Measurements from ENCODE around the gene INVS. TPM values are rescaled to one million over a fixed set of nuclear protein-coding genes. Genes with fewer than 3 reads are reported as not detected.

Gene INVS
- total and polyA plus RNA-seq, 4 donors, result 5.7 to 28.1 (median 10.0) TPM

GRCh38 chr9:100306283-100306682 is 207.2 kb downstream of the INVS start:
- Histone ChIP-seq H3K27ac (ENCODE audit: low read depth in 1 of 2, low read length in 2 of 2) (no peak overlapping the region), H3K4me3 (ENCODE audit: low read depth in 1 of 3, low read length in 3 of 3) (no peak overlapping the region), H3K9me3 (ENCODE audit: control insufficient read depth in 4 of 4, low read length in 3 of 4) (no peaks in the 10 kb centered on the region), H3K36me3 (ENCODE audit: control insufficient read depth in 4 of 4, insufficient read depth in 3 of 4, low read depth in 1 of 4, low read length in 3 of 4) (peaks cover 2 to 20% (median 15%) of the 10 kb centered on the region in 4 donors), H3K27me3 (ENCODE audit: control insufficient read depth in 4 of 4, insufficient read depth in 4 of 4, low read length in 3 of 4) (no peaks in the 10 kb centered on the region), H3K9ac (ENCODE audit: low read depth in 1 of 2, low read length in 2 of 2) (no peak overlapping the region), H3K4me1 (ENCODE audit: control insufficient read depth in 4 of 4, insufficient read depth in 4 of 4, low read length in 3 of 4) (peaks cover 0 to 1% (median 0%) of the 10 kb centered on the region in 4 donors)
- no peak for DNase-seq (ENCODE audit: low spot score)
- TF ChIP-seq RXRA (IDR thresholded peaks at IDR 0.05), result no peak
- TF ChIP-seq FOXA1 (IDR thresholded peaks at IDR 0.05), result no peak
- TF ChIP-seq SP1 (IDR thresholded peaks at IDR 0.05), result no peak
- TF ChIP-seq EGR1 (IDR thresholded peaks at IDR 0.05; ENCODE audit: low read depth in 2 of 2), result no peak
- no peak for TF ChIP-seq NR2F2 (IDR thresholded peaks at IDR 0.05)
- no peak for TF ChIP-seq REST (IDR thresholded peaks at IDR 0.05)
- no peak for TF ChIP-seq JUND (IDR thresholded peaks at IDR 0.05)
- no peak for TF ChIP-seq ATF3 (IDR thresholded peaks at IDR 0.05)
- WGBS, result 91% methylated on average over 1 of the region's 1 CpG

- DNase-seq (ENCODE audit: low spot score), result no peak
- Histone ChIP-seq H3K4me3 (ENCODE audit: low read depth in 1 of 3, low read length in 3 of 3) (no peak overlapping the region), H3K27ac (ENCODE audit: low read depth in 1 of 2, low read length in 2 of 2) (no peak overlapping the region), H3K9ac (ENCODE audit: low read depth in 1 of 2, low read length in 2 of 2) (no peak overlapping the region), H3K27me3 (ENCODE audit: control insufficient read depth in 4 of 4, insufficient read depth in 4 of 4, low read length in 3 of 4) (no peaks in the 10 kb centered on the region), H3K9me3 (ENCODE audit: control insufficient read depth in 4 of 4, low read length in 3 of 4) (no peaks in the 10 kb centered on the region), H3K4me1 (ENCODE audit: control insufficient read depth in 4 of 4, insufficient read depth in 4 of 4, low read length in 3 of 4) (peaks cover 0 to 1% (median 0%) of the 10 kb centered on the region in 4 donors), H3K36me3 (ENCODE audit: control insufficient read depth in 4 of 4, insufficient read depth in 3 of 4, low read depth in 1 of 4, low read length in 3 of 4) (peaks cover 2 to 12% (median 8%) of the 10 kb centered on the region in 4 donors)
- TF ChIP-seq CTCF (IDR thresholded peaks at IDR 0.05; ENCODE audit: low read depth, low read length, missing input control) (no peak), EGR1 (IDR thresholded peaks at IDR 0.05; ENCODE audit: low read depth in 2 of 2) (no peak), HNF4A (conservative IDR thresholded peaks at IDR 0.05) (no peak), RAD21 (IDR thresholded peaks at IDR 0.05) (no peak), SP1 (IDR thresholded peaks at IDR 0.05) (no peak), GABPA (IDR thresholded peaks at IDR 0.05 in 1 of 2, conservative IDR thresholded peaks at IDR 0.05 in 1 of 2) (no peak), FOXA2 (IDR thresholded peaks at IDR 0.05) (no peak), ZBTB33 (IDR thresholded peaks at IDR 0.05) (no peak), TAF1 (conservative IDR thresholded peaks at IDR 0.05) (no peak), MAX (IDR thresholded peaks at IDR 0.05) (no peak), HNF4G (IDR thresholded peaks at IDR 0.05) (no peak), FOXA1 (IDR thresholded peaks at IDR 0.05) (no peak), REST (IDR thresholded peaks at IDR 0.05) (no peak), JUND (IDR thresholded peaks at IDR 0.05) (no peak), RXRA (IDR thresholded peaks at IDR 0.05) (no peak), NR2F2 (IDR thresholded peaks at IDR 0.05) (no peak), YY1 (IDR thresholded peaks at IDR 0.05) (no peak), ATF3 (IDR thresholded peaks at IDR 0.05) (no peak)
- WGBS, result 50% methylated on average over 2 of the region's 2 CpGs
These were observed 208.0 kb downstream of the INVS start for GRCh38 chr9:100307080-100307479.

All from liver (tissue), 9 donors.